Endothelial cell (in vitro differentiated cells): ENCODE data around the gene ABHD3. TPM values are rescaled to one million over a fixed set of nuclear protein-coding genes. Genes with fewer than 3 reads are reported as not detected.

Source experiments
- DNase-seq: peaks from one replicate; pipeline ENCODE4 v3.0.0; 2021; ENCODE audit warnings: low spot score
- H3K27ac Mint-ChIP-seq: one replicate; pipeline ENCODE4 v1.8.0; 2021; ENCODE audit warnings: mixed read lengths, inconsistent platforms; ENCODE audit not compliant: unreplicated experiment
- H3K27me3 Mint-ChIP-seq: one replicate; pipeline ENCODE4 v1.8.0; 2021; ENCODE audit warnings: mild to moderate bottlenecking, moderate library complexity, mixed read lengths, inconsistent platforms; ENCODE audit not compliant: unreplicated experiment
- H3K36me3 Mint-ChIP-seq: one replicate; pipeline ENCODE4 v1.8.0; 2021; ENCODE audit warnings: mild to moderate bottlenecking, low read depth, mixed read lengths, inconsistent platforms; ENCODE audit not compliant: unreplicated experiment
- H3K4me1 Mint-ChIP-seq: one replicate; pipeline ENCODE4 v1.8.0; 2021; ENCODE audit warnings: mild to moderate bottlenecking, mixed read lengths, inconsistent platforms; ENCODE audit not compliant: unreplicated experiment
- H3K4me3 Mint-ChIP-seq: one replicate; pipeline ENCODE4 v1.8.0; 2021; ENCODE audit warnings: mild to moderate bottlenecking, mixed read lengths, inconsistent platforms; ENCODE audit not compliant: unreplicated experiment
- H3K9me3 Mint-ChIP-seq: one replicate; pipeline ENCODE4 v1.8.0; 2021; ENCODE audit warnings: mixed read lengths, inconsistent platforms; ENCODE audit not compliant: unreplicated experiment
- total RNA-seq: library from RNA; stranded (reverse); fragmentation: NEBNext Ultra II Directional; extraction: Animal tissue kit (Norgen Biotek cat#: 25700); gene quantifications from one replicate; pipeline ENCODE4 v1.2.1, GENCODE V29; 2021; ENCODE audit not compliant: unreplicated experiment
- TF ChIP-seq, protein P1 (sequence below): fragments of 200-600 bp; sonication (generic); IDR thresholded peaks from one replicate; pipeline ENCODE4 v1.5.0; 2021; ENCODE audit warnings: antibody characterized with exemption; ENCODE audit not compliant: unreplicated experiment

Gene ABHD3
- total RNA-seq, 1 donor from 2014 or later, result 13.8 TPM

DNA sequence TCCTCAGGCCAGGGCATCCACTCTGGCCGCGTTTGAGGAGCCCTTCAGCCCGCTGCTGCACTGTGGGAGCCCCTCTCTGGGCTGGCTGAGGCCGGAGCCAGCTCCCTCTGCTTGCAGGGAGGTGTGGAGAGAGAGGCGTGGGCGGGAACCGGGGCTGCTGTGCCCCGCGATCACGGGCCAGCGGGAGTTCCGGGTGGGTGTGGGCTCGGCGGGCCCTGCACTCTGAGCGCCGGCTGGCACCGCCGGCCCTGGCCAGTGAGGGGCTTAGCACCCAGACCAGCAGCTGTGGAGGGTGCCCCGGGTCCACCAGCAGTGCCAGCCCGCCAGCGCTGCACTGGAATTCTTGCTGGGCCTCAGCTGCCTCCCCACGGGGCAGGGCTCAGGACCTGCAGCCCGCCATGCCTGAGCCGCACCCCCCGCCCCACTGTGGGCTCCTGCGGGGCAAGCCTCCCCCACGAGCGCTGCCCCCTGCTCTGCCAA, 1.9 kb upstream of the ABHD3 start:
- no peak overlapping the region for H3K4me3 Mint-ChIP-seq
- H3K4me1 Mint-ChIP-seq, result peaks cover 13% of the 10 kb centered on the region
- no peak overlapping the region for H3K27ac Mint-ChIP-seq
- no peaks in the 10 kb centered on the region for H3K9me3 Mint-ChIP-seq
- TF ChIP-seq, protein P1, sequence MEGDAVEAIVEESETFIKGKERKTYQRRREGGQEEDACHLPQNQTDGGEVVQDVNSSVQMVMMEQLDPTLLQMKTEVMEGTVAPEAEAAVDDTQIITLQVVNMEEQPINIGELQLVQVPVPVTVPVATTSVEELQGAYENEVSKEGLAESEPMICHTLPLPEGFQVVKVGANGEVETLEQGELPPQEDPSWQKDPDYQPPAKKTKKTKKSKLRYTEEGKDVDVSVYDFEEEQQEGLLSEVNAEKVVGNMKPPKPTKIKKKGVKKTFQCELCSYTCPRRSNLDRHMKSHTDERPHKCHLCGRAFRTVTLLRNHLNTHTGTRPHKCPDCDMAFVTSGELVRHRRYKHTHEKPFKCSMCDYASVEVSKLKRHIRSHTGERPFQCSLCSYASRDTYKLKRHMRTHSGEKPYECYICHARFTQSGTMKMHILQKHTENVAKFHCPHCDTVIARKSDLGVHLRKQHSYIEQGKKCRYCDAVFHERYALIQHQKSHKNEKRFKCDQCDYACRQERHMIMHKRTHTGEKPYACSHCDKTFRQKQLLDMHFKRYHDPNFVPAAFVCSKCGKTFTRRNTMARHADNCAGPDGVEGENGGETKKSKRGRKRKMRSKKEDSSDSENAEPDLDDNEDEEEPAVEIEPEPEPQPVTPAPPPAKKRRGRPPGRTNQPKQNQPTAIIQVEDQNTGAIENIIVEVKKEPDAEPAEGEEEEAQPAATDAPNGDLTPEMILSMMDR, result no peak
- no peaks in the 10 kb centered on the region for H3K36me3 Mint-ChIP-seq
- peaks cover 3% of the 10 kb centered on the region for H3K27me3 Mint-ChIP-seq
- no peak for DNase-seq

DNA sequence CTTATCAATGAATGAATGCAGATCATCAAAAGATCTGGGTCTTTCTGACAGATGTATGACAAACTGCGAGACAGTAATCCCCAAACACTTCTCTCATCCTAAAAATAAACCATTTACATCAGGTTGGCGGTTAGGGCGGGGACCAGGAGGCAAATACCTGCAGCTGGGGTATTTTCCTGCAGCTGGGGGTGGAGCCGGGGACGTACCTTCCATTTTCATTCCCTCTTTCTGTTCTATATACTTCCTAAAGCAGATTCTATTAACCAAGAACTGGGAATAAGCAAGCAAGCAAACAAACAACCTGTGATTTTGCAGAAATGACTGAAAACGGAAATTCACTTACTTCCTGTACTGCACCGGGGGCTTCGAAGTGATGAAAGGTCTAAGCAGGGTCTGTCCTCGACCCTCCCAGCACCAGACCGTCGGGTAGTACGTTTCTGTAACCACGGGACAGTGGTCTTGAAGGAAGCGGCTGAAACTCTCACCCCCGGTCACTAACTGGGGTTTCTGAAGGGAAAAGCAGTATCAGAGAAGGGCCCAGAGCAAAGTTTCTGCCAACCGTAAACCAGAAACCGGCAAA, 1.2 kb downstream of the ABHD3 start:
- Mint-ChIP-seq H3K27me3 (peaks cover 3% of the 10 kb centered on the region), H3K27ac (peak overlapping the region; percentile 90), H3K36me3 (peaks cover 5% of the 10 kb centered on the region), H3K4me1 (peaks cover 13% of the 10 kb centered on the region), H3K4me3 (peak overlapping the region; percentile 95), H3K9me3 (no peaks in the 10 kb centered on the region)
- DNase-seq, result no peak
- TF ChIP-seq, protein P1, result no peak

GRCh38 chr18:21702602-21703001, 2.0 kb downstream of the ABHD3 start:
- H3K27me3 Mint-ChIP-seq, result peaks cover 3% of the 10 kb centered on the region
- H3K27ac Mint-ChIP-seq, result peak overlapping the region; percentile 90
- H3K4me1 Mint-ChIP-seq, result peaks cover 13% of the 10 kb centered on the region
- H3K36me3 Mint-ChIP-seq, result peaks cover 5% of the 10 kb centered on the region
- peak overlapping the region; percentile 95 for H3K4me3 Mint-ChIP-seq
- no peak for DNase-seq
- no peaks in the 10 kb centered on the region for H3K9me3 Mint-ChIP-seq
- TF ChIP-seq, protein P1, result no peak

GRCh38 chr18:21701621-21702020, 3.0 kb downstream of the ABHD3 start:
- Mint-ChIP-seq H3K27ac (no peak overlapping the region), H3K4me3 (no peak overlapping the region)

DNA sequence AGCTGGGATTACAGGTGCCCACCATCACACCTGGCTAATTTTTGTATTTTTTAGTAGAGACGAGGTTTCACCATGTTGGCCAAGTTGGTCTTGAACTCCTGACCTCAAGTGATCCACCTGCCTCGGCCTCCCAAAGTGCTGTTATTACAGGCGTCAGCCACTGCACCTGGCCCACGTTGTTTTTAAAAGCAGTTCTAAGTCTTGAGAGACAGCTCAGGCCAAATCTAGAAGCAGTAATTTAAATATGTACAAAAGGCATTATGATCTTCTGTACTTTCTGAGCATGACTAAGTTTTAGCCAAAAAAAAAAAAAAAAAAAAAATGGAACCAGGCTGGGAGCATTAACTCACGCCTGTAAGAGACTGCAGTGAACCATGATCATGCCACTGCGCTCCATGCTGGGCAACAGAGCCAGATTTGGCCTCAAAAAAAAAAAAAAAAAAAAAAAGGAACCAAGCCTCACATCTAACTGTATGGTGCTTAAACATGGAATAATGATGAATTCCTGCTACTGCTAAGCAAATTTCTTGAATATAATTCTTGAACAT, 4.0 kb downstream of the ABHD3 start:
- H3K27ac Mint-ChIP-seq, result no peak overlapping the region
- H3K9me3 Mint-ChIP-seq, result no peaks in the 10 kb centered on the region
- peaks cover 3% of the 10 kb centered on the region for H3K27me3 Mint-ChIP-seq
- DNase-seq, result no peak
- H3K4me3 Mint-ChIP-seq, result no peak overlapping the region
- peaks cover 8% of the 10 kb centered on the region for H3K36me3 Mint-ChIP-seq
- peaks cover 13% of the 10 kb centered on the region for H3K4me1 Mint-ChIP-seq
- TF ChIP-seq, protein P1, result no peak

More at GRCh38 chr18:21701621-21702020, 3.0 kb downstream of the ABHD3 start:
- no peaks in the 10 kb centered on the region for H3K9me3 Mint-ChIP-seq
- peaks cover 3% of the 10 kb centered on the region for H3K27me3 Mint-ChIP-seq
- TF ChIP-seq, protein P1, result no peak
- H3K4me1 Mint-ChIP-seq, result peaks cover 13% of the 10 kb centered on the region
- no peak for DNase-seq
- peaks cover 5% of the 10 kb centered on the region for H3K36me3 Mint-ChIP-seq
